GM18873 (cell line): Measurements from ENCODE around the gene RNF220.
"Not testable (repeated sequence)": the region's sequence is repeated elsewhere in the genome, so short reads cannot be mapped to it uniquely, and the experiment has no call there.

ENCODE experiments used
- ATAC-seq: cut with Tn5 transposase; IDR thresholded peaks from one replicate; pipeline ENCODE4 v1.9.1; 2021; ENCODE audit warnings: mild to moderate bottlenecking, moderate library complexity, moderate number of reproducible peaks; ENCODE audit not compliant: unreplicated experiment, low FRiP score

RNF220 gene

DNA sequence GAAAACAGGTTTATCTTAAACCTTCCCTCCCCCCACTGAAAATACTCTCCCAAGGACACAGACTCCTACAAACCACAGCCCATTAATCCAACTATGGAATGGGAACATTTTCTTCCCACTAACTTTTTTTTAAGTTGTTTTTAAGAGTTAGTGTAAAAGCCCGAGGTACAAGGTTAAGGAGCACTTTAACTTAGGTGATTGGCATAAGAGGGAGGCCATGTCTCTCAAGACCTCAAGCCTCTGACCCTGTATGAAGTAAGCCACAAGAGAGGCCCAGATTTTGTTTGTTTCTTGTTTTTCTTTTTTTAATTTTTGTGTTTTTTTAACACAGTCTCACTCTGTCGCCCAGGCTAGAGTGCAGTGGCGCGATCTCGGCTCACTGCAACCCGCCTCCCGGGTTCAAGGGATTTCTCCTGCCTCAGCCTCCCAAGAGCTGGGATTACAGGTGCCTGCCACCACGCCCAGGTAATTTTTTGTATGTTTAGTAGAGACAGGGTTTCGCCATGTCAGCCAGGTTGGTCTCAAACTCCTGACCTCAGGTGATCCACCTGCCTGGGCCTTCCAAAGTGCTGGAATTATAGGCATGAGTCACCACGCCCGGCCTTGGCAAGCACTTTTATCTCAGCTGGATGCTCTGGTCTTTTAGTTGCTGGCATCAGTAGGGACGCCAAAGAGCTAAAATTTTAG is 283.8 kb downstream of the RNF220 start:
- no peak for ATAC-seq

GRCh38 chr1:44689447-44689765 is 284.4 kb downstream of the RNF220 start:
- no peak for ATAC-seq

GRCh38 chr1:44693159-44693558 is 288.1 kb downstream of the RNF220 start:
- ATAC-seq: no peak

DNA sequence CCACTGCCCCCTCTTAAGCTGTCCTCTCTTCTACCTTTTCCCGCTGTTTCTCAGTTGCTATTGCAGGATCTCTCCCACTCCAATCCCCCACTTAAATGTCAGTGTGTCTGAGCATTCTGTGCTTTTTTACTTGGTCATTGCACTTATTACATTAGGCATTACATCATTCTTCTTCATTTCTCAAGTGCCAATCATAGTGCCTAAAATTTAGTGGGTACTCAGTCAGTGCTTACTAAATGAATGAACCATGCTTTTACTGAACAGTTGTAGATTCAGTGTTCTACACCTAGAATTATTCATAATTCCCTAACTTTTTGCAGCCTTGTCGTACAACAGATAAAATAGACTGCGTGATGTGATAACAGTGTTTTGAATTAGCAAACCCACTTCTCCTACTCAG is 288.8 kb downstream of the RNF220 start:
- ATAC-seq: no peak

DNA sequence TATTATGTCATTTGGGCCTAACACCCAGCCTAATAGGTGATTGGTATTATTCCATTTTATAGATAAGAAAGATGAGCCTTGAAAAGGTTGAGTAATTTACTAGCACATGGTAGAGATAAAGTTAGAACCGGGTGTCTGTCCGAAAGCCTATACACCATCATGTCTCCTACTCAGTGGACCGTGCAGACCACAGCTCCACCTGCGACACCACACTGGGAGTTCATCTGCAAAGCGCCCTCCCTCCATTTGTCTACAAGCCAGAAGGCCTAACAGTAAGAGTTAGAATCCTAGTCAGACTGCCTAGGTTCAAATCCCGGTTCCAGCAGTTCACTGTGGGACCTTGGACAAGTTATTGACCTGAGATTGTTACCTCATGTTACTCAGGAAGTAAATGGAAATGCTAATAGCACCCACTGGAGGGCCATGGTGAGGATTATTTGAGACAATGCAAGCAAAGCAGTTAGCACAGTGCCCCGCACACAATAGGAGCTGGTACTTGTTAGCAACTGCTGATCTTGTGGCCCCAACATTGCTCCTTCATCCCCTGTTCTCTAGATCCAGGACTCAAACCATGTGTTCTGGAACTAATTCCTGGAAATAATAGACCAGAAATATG is 289.9 kb downstream of the RNF220 start:
- no peak for ATAC-seq

DNA sequence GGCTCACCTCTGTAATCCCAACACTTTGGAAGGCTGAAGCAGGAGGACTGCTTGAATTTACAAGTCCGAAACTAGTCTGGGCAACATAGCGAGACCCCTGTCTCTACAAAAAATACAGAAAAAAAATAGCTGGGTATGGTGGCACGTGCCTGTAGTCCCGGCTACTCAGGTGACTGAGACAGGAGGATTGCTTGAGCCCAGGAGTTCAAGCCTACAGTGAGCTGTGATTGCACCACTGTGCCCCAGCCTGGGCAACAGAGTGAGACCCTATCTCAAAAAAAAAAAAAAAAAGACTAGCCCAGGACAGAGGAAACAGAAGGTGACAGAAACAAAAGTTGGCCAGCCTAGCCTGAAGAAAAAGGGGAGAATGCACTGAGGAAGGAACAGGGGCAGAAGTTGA is 290.6 kb downstream of the RNF220 start:
- no peak for ATAC-seq

DNA sequence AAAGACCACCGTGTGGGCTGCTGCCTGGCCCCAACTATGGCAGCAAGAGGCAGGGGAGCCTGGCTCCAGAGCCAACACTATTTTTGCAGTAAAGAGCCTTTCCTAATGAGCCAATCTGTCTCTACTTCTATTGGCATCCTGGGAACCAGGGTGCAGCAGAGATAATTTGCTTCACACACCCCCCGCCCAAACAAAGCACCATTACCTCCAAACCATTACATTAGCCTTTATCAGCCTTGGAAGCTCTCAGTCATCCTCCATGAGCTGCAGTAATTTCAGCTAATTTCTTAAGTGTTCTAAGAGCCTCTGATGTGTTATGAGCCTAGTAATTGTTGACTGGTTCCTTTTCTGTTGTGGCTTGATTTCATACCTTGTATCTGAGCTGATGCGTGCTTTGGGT is 291.0 kb downstream of the RNF220 start:
- ATAC-seq: no peak

- ATAC-seq: no peak
Observed at GRCh38 chr1:44696789-44697345, 291.8 kb downstream of the RNF220 start.

DNA sequence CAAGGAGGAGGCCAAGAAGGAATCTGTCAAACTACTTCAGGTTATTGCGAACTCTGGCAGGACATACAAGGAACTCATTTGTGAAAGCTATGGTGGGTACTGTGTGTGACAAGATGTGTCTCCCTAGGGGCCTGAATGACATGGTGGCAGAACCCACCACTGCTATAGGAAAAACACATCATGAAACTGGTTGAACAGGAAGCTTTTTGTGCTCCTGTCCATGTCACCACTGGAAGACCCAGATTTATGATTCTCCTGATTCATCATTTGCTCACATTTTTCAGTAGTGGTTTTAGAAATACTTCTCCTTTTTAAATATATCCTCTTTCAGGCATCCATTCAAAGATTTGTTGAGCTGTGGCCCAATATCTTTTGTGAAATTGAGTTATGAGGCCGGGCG is 293.1 kb downstream of the RNF220 start:
- no peak for ATAC-seq

- not testable (repeated sequence) for ATAC-seq
Observed at GRCh38 chr1:44699375-44699774, 294.3 kb downstream of the RNF220 start.

DNA sequence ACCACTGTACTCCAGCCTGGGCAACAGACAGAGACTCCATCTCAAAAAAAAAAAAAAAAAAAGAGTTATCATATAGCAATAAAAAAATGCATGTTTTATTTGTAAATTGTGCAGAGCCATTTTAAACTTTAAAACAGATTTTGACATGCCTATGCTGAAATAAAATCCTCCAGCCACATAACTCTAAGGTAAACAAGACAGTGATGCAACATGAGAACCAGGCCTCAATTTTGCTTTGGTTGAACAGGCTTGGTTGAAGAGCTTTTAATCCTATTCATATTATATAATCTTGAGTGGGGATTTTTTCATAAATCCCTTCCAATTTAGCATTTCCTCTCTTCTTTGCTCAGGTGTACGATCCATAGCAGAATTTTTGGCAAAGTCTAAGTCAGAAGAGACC is 295.5 kb downstream of the RNF220 start:
- no peak for ATAC-seq

DNA sequence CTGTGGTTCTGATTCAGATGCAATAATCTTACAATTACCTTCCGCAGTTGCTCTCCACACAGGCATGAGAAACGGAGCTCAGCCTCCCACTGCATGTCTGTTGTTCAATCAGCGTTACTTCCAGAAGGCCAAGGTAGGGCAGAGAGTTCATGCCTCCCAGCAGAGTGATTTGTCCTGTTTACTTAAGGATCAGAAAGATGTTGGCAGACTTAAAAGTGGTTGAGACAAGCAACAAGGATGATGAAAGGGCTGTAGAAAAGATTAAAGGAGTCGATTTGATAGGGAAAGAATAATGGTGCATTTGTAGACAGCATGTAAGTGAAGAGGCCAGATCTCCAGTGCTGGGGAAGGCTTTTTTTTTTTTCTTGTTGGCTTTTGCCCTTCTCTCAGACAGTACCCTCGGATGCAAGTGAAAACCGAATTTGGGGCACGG is 296.1 kb downstream of the RNF220 start:
- ATAC-seq: no peak
